ENCODE measurements around the gene TTC7B.

TTC7B gene

DNA sequence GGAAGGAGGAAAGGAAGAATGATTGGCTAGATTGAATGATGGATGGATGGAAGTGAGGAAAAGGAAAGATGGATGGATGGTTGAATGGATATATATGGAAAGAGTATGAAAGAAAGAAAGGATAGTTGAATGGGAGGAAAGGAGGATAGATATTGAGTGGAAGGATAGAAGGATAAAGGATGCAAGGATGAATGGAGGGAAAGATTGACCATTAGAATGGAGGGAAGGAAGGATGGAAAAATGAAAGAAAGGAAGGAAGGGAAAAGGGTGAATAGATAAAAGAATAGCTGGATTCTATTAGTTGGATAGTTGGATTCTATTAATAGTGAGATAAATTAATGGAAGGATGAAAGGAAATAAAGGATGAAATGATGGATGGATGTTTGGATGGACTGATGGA is 313.5 kb downstream of the TTC7B start:
- Histone ChIP-seq H3K4me2 (ENCODE audit: insufficient read depth, low read length) (no peak overlapping the region), H3K36me3 (ENCODE audit: insufficient read depth, low read length) (no peaks in the 10 kb centered on the region), H3K27me3 (ENCODE audit: insufficient read depth, low read length, poor library complexity) (no peaks in the 10 kb centered on the region), H4K20me1 (ENCODE audit: insufficient read depth, low read length) (no peaks in the 10 kb centered on the region), H3K27ac (ENCODE audit: low read length) (no peak overlapping the region), H3K79me2 (ENCODE audit: insufficient read depth, low read length) (no peaks in the 10 kb centered on the region), H3K4me3 (ENCODE audit: low read depth in 1 of 2, low read length in 2 of 2) (no peak overlapping the region), H2AFZ (ENCODE audit: low read depth, low read length) (no peak overlapping the region), H3K9ac (ENCODE audit: low read depth, low read length) (no peak overlapping the region), H3K9me3 (ENCODE audit: insufficient read depth, low read length, severe bottlenecking) (no peaks in the 10 kb centered on the region), H3K4me1 (ENCODE audit: insufficient read depth, low read length) (no peaks in the 10 kb centered on the region)
- no peak for TF ChIP-seq EZH2 (IDR thresholded peaks at IDR 0.05; ENCODE audit: borderline replicate concordance, low read depth, low read length, severe bottlenecking)
- TF ChIP-seq, protein P1, sequence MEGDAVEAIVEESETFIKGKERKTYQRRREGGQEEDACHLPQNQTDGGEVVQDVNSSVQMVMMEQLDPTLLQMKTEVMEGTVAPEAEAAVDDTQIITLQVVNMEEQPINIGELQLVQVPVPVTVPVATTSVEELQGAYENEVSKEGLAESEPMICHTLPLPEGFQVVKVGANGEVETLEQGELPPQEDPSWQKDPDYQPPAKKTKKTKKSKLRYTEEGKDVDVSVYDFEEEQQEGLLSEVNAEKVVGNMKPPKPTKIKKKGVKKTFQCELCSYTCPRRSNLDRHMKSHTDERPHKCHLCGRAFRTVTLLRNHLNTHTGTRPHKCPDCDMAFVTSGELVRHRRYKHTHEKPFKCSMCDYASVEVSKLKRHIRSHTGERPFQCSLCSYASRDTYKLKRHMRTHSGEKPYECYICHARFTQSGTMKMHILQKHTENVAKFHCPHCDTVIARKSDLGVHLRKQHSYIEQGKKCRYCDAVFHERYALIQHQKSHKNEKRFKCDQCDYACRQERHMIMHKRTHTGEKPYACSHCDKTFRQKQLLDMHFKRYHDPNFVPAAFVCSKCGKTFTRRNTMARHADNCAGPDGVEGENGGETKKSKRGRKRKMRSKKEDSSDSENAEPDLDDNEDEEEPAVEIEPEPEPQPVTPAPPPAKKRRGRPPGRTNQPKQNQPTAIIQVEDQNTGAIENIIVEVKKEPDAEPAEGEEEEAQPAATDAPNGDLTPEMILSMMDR (IDR thresholded peaks at IDR 0.05; ENCODE audit: borderline replicate concordance, extremely low read depth, low read length, poor library complexity, severe bottlenecking) = no peak
- no peak for ATAC-seq (ENCODE audit: insufficient read depth, low read depth)
- no peak for DNase-seq

- no peak overlapping the region for H3K4me3 ChIP-seq (ENCODE audit: low read depth in 1 of 2, low read length in 2 of 2)
- no peaks in the 10 kb centered on the region for H4K20me1 ChIP-seq (ENCODE audit: insufficient read depth, low read length)
- TF ChIP-seq, protein P1 (IDR thresholded peaks at IDR 0.05; ENCODE audit: borderline replicate concordance, extremely low read depth, low read length, poor library complexity, severe bottlenecking) = no peak
- no peak for TF ChIP-seq EZH2 (IDR thresholded peaks at IDR 0.05; ENCODE audit: borderline replicate concordance, low read depth, low read length, severe bottlenecking)
- H3K36me3 ChIP-seq (ENCODE audit: insufficient read depth, low read length) = no peaks in the 10 kb centered on the region
- H3K79me2 ChIP-seq (ENCODE audit: insufficient read depth, low read length) = no peaks in the 10 kb centered on the region
- no peak overlapping the region for H2AFZ ChIP-seq (ENCODE audit: low read depth, low read length)
- DNase-seq = no peak
- H3K27me3 ChIP-seq (ENCODE audit: insufficient read depth, low read length, poor library complexity) = no peaks in the 10 kb centered on the region
- no peak for ATAC-seq (ENCODE audit: insufficient read depth, low read depth)
- no peak overlapping the region for H3K4me2 ChIP-seq (ENCODE audit: insufficient read depth, low read length)
- H3K27ac ChIP-seq (ENCODE audit: low read length) = no peak overlapping the region
- no peak overlapping the region for H3K9ac ChIP-seq (ENCODE audit: low read depth, low read length)
- no peaks in the 10 kb centered on the region for H3K4me1 ChIP-seq (ENCODE audit: insufficient read depth, low read length)
- H3K9me3 ChIP-seq (ENCODE audit: insufficient read depth, low read length, severe bottlenecking) = no peaks in the 10 kb centered on the region
These were observed 315.4 kb downstream of the TTC7B start for GRCh38 chr14:90500665-90501370.

DNA sequence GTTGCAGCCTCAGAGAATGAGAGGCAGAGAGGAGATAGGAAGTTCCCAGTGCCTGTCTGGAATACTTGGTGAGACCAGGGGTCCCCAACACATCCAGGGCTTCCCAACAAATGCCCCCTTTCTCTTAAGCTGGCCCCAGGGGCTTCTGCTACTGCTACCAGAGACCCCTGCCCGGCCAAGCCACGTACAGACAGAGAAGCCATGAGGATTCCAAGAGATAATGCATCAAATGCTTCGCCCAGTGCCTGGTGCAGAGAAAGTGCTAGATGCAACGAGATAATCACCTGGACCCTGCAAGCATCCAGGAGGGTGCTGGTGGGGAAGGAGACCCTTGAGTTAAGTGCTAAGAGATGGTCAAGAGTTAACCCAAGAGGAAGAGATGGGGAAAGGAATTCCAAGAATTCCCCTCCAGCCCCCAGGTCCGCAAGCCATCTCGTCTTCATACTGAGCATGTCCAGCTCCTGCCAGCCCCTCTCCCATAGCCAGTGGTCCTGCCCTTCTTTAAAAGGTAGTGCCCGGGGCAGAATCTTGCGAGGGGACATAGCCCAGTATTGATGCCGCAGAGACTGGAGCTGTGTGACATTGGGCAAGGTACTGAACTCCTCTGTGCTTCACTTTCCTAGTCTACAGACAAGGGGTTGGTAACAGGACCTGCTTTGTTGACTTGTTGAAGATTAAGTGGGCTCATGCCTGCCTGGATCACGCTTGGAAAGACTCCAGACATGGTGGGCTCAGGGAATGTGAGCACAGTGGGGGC is 316.1 kb downstream of the TTC7B start:
- Histone ChIP-seq H3K79me2 (ENCODE audit: insufficient read depth, low read length) (no peaks in the 10 kb centered on the region), H3K36me3 (ENCODE audit: insufficient read depth, low read length) (no peaks in the 10 kb centered on the region), H4K20me1 (ENCODE audit: insufficient read depth, low read length) (no peaks in the 10 kb centered on the region), H3K9me3 (ENCODE audit: insufficient read depth, low read length, severe bottlenecking) (no peaks in the 10 kb centered on the region), H2AFZ (ENCODE audit: low read depth, low read length) (no peak overlapping the region), H3K4me3 (ENCODE audit: low read depth in 1 of 2, low read length in 2 of 2) (no peak overlapping the region), H3K9ac (ENCODE audit: low read depth, low read length) (no peak overlapping the region), H3K27ac (ENCODE audit: low read length) (no peak overlapping the region), H3K4me2 (ENCODE audit: insufficient read depth, low read length) (no peak overlapping the region), H3K4me1 (ENCODE audit: insufficient read depth, low read length) (no peaks in the 10 kb centered on the region), H3K27me3 (ENCODE audit: insufficient read depth, low read length, poor library complexity) (no peaks in the 10 kb centered on the region)
- ATAC-seq (ENCODE audit: insufficient read depth, low read depth) (no peak), DNase-seq (no peak)
- TF ChIP-seq, protein P1 (IDR thresholded peaks at IDR 0.05; ENCODE audit: borderline replicate concordance, extremely low read depth, low read length, poor library complexity, severe bottlenecking) = no peak
- no peak for TF ChIP-seq EZH2 (IDR thresholded peaks at IDR 0.05; ENCODE audit: borderline replicate concordance, low read depth, low read length, severe bottlenecking)
